K562 (cell line): ENCODE measurements around the gene LTBR. TPM values are rescaled to one million over a fixed set of nuclear protein-coding genes. Genes with fewer than 3 reads are reported as not detected.

Experiments used
- BMI1 ChIP-seq: fragments of 150-350 bp; IDR thresholded peaks from 2 replicates; pipeline ENCODE4 v1.6.1; 2014; ENCODE audit warnings: low read length
- BRF1 ChIP-seq: IDR thresholded peaks from 3 replicates; pipeline ENCODE4 v1.6.1; 2011; ENCODE audit warnings: borderline replicate concordance, mild to moderate bottlenecking; ENCODE audit not compliant: insufficient read length; ENCODE audit errors: extremely low read depth
- CC2D1A ChIP-seq: fragments of 450-650 bp; IDR thresholded peaks from 2 replicates; pipeline ENCODE4 v1.6.1; 2017; ENCODE audit warnings: mild to moderate bottlenecking
- ETV6 ChIP-seq, 3 experiments: fragments of 150-350 bp in 1 of 3; sonication (generic) in 1 of 3; formaldehyde crosslinking in 1 of 3; IDR thresholded peaks; 2 replicates each; pipeline versions ENCODE4 v1.6.1 to v1.8.0; 2014 to 2022; ENCODE audit warnings: borderline replicate concordance in 2 of 3, low read depth in 2 of 3, antibody characterized with exemption in 1 of 3, low read length in 1 of 3, mild to moderate bottlenecking in 1 of 3, missing genetic modification reagents in 1 of 3
- GTF2F1 ChIP-seq: IDR thresholded peaks from 2 replicates; pipeline ENCODE4 v1.6.1; 2011; ENCODE audit warnings: low read depth, low read length, improper control_type of control experiment
- MTA1 ChIP-seq: fragments of 450-650 bp; IDR thresholded peaks from 2 replicates; pipeline ENCODE4 v1.6.1; 2017; ENCODE audit warnings: borderline replicate concordance
- polyA plus RNA-seq, 8 experiments: library from polyadenylated mRNA; depleted of rRNA in 4 of 8; stranded (reverse) in 5 of 8; unstranded in 3 of 8; fragments of >200 nt; fragmentation: Nextera tagmentation in 2 of 8; fragmentation: Illumina TruSeq in 1 of 8; extraction: Ambion mirVana in 2 of 8; extraction: Trizol in 1 of 8; gene quantifications; 2 replicates each; pipeline versions ENCODE4 v1.2.1 to v1.2.3, GENCODE V29; 2011 to 2014; ENCODE audit warnings: inconsistent platforms in 1 of 8, missing spikeins in 1 of 8
- total RNA-seq, 7 experiments: library from RNA; depleted of rRNA in 6 of 7; stranded (reverse); fragments of >200 nt in 6 of 7; fragmentation: Illumina TruSeq in 2 of 7; extraction: Trizol in 2 of 7; gene quantifications; 2 replicates each; pipeline versions ENCODE4 v1.2.1 to v1.2.3, GENCODE V29; 2011 to 2021; ENCODE audit warnings: low replicate concordance in 1 of 7
- TF ChIP-seq, protein P1 (sequence below): IDR thresholded peaks from 2 replicates; pipeline ENCODE4 v1.6.1; 2016; ENCODE audit warnings: missing genetic modification characterization, missing compliant biosample characterization
- TF ChIP-seq, protein P2 (sequence below), 2 experiments: fragments of 450-650 bp; IDR thresholded peaks; 2 replicates each; pipeline ENCODE4 v1.6.1; 2016; ENCODE audit warnings: mild to moderate bottlenecking in 2 of 2, borderline replicate concordance in 1 of 2, low read depth in 1 of 2, moderate library complexity in 1 of 2
- TF ChIP-seq, protein P3 (sequence below): sonication (generic); formaldehyde crosslinking; IDR thresholded peaks from 2 replicates; pipeline ENCODE4 v1.8.0; 2022; ENCODE audit warnings: missing genetic modification reagents, mild to moderate bottlenecking, borderline replicate concordance
- TF ChIP-seq, protein P4 (sequence below): fragments of 250-450 bp; sonication (Bioruptor Pico); IDR thresholded peaks from 2 replicates; pipeline ENCODE4 v1.5.0; 2021; ENCODE audit warnings: mild to moderate bottlenecking, borderline replicate concordance

LTBR gene
- total and polyA plus RNA-seq, 9 of the 15 experiments (the other 6 are each of a cell fraction or from before 2014, with no cell fraction given), result 0.96 to 69.0 (median 35.3) TPM

DNA sequence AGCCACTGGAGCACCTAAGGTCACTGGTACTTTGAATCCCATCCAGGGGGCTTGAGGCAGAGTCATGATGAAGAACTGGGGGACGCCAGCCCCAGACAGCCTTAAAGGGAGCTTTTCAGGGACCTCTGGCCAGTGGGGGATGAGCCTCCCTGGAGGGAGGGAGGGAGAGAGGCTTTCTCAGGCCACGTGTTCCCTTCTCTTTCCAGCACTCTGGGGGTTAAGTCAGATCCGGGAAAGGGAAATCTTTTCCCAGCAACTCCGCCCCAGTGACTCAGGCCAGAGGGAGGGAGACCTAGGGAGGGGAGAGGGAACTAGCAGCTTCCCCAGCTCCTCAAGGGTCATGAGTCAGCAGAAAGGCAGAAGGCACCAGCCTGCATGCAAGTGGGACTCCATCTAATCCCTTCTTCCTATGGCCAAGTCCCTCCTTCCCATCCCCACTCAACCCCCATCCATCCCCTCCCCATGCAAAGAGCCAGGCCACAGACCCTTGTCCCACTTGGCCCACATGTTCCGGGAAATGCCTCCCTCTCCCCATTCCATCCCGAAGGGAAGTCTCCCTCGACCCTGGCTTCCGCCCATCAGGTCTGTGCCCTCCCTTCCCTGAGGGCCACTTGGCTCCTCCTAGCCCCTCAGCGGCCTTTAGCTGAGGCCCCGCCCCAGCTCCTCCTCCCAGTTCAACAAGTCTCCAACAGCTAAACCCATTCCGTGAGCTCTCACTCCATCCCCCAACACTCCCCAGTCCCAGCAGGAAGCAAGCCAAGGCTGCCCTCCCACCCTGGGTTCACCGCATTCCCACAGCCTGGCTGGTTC is 47.7 kb upstream of the LTBR start (continued):
- TF ChIP-seq, protein P1, sequence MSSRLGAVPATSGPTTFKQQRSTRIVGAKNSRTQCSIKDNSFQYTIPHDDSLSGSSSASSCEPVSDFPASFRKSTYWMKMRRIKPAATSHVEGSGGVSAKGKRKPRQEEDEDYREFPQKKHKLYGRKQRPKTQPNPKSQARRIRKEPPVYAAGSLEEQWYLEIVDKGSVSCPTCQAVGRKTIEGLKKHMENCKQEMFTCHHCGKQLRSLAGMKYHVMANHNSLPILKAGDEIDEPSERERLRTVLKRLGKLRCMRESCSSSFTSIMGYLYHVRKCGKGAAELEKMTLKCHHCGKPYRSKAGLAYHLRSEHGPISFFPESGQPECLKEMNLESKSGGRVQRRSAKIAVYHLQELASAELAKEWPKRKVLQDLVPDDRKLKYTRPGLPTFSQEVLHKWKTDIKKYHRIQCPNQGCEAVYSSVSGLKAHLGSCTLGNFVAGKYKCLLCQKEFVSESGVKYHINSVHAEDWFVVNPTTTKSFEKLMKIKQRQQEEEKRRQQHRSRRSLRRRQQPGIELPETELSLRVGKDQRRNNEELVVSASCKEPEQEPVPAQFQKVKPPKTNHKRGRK (tag), result no peak
- TF ChIP-seq, protein P2, sequence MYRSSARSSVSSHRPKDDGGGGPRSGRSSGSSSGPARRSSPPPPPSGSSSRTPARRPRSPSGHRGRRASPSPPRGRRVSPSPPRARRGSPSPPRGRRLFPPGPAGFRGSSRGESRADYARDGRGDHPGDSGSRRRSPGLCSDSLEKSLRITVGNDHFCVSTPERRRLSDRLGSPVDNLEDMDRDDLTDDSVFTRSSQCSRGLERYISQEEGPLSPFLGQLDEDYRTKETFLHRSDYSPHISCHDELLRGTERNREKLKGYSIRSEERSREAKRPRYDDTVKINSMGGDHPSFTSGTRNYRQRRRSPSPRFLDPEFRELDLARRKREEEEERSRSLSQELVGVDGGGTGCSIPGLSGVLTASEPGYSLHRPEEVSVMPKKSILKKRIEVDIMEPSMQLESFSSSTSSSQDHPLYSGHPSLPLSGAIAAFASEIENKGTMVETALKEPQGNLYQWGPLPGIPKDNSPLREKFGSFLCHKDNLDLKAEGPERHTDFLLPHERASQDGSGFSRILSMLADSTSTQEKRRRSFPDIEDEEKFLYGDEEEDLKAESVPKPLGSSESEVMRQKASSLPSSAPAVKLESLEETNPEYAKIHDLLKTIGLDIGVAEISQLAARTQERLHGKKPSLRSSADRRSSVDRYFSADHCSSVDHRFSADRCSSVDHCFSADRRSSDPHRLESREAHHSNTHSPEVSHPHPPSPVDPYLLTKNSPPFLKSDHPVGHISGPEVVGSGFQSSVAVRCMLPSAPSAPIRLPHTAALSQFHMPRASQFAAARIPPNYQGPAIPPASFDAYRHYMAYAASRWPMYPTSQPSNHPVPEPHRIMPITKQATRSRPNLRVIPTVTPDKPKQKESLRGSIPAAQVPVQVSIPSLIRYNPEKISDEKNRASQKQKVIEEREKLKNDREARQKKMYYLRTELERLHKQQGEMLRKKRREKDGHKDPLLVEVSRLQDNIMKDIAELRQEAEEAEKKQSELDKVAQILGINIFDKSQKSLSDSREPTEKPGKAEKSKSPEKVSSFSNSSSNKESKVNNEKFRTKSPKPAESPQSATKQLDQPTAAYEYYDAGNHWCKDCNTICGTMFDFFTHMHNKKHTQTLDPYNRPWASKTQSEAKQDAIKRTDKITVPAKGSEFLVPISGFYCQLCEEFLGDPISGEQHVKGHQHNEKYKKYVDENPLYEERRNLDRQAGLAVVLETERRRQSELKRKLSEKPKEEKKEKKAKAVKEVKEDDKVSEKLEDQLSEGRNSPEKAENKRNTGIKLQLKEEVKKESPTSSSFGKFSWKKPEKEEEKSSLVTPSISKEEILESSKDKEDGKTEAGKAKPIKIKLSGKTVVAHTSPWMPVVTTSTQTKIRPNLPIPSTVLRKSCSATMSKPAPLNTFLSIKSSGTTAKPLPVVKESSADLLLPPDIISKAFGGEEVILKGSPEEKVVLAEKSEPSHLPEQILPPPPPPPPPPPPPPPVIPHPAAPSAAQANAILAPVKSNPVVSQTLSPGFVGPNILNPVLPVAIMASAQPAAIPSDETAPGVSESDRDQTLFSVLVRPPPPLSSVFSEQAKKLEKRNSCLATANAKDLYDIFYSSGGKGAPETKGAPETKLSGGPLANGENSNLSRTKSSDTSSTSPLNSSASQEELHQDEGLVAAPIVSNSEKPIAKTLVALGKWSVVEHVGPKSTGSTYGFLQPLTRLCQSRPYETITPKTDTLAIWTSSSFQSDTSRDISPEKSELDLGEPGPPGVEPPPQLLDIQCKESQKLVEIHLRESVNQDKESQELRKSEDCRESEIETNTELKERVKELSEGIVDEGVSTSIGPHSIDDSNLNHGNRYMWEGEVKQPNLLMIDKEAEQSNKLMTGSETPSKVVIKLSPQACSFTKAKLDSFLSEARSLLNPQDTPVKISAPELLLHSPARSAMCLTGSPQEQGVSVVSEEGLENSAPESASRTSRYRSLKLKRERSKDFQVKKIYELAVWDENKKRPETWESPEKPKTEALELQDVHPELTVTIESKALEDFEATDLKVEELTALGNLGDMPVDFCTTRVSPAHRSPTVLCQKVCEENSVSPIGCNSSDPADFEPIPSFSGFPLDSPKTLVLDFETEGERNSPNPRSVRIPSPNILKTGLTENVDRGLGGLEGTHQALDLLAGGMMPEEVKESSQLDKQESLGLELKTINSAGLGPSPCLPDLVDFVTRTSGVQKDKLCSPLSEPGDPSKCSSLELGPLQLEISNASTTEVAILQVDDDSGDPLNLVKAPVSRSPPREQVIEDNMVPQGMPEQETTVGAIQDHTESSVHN (IDR thresholded peaks at IDR 0.05; ENCODE audit: borderline replicate concordance in 1 of 2, low read depth in 1 of 2), result peak in 1 of 2 experiments; percentile 61; a peak in 1 of 4 replicates
- TF ChIP-seq BMI1, result no peak
- TF ChIP-seq, protein P3, sequence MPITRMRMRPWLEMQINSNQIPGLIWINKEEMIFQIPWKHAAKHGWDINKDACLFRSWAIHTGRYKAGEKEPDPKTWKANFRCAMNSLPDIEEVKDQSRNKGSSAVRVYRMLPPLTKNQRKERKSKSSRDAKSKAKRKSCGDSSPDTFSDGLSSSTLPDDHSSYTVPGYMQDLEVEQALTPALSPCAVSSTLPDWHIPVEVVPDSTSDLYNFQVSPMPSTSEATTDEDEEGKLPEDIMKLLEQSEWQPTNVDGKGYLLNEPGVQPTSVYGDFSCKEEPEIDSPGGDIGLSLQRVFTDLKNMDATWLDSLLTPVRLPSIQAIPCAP, result no peak
- TF ChIP-seq ETV6 (IDR thresholded peaks at IDR 0.05; ENCODE audit: borderline replicate concordance in 1 of 2, low read depth in 2 of 2, low read length in 1 of 2), result peak; percentile 91; a peak in 3 of 4 replicates
- no peak for TF ChIP-seq ETV6 (CRISPR knock-in tag; IDR thresholded peaks at IDR 0.05; ENCODE audit: borderline replicate concordance)
- TF ChIP-seq GTF2F1, result no peak
- TF ChIP-seq, protein P4, sequence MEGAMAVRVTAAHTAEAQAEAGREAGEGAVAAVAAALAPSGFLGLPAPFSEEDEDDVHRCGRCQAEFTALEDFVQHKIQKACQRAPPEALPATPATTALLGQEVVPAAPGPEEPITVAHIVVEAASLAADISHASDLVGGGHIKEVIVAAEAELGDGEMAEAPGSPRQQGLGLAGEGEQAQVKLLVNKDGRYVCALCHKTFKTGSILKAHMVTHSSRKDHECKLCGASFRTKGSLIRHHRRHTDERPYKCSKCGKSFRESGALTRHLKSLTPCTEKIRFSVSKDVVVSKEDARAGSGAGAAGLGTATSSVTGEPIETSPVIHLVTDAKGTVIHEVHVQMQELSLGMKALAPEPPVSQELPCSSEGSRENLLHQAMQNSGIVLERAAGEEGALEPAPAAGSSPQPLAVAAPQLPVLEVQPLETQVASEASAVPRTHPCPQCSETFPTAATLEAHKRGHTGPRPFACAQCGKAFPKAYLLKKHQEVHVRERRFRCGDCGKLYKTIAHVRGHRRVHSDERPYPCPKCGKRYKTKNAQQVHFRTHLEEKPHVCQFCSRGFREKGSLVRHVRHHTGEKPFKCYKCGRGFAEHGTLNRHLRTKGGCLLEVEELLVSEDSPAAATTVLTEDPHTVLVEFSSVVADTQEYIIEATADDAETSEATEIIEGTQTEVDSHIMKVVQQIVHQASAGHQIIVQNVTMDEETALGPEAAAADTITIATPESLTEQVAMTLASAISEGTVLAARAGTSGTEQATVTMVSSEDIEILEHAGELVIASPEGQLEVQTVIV, result no peak
- TF ChIP-seq CC2D1A, result no peak
- no peak for TF ChIP-seq BRF1
- TF ChIP-seq MTA1, result 0 out of 2 replicates have a peak, but pooled peaks have one; percentile 52
